Measurements from ENCODE around the gene WWOX.

- no peak for TF ChIP-seq EZH2 (IDR thresholded peaks at IDR 0.05)
- TF ChIP-seq POLR2AphosphoS5 (IDR thresholded peaks at IDR 0.05; ENCODE audit: borderline replicate concordance, low read depth, low read length): no peak
- TF ChIP-seq FOXP2 (optimal IDR thresholded peaks at IDR 0.05; ENCODE audit: control extremely low read depth, extremely low read length, insufficient read depth): no peak
Observed at GRCh38 chr16:78291604-78292003, 192.2 kb downstream of the WWOX start.

All from SK-N-MC (cell line).